Retinal pigment epithelial cell (primary cell): ENCODE measurements around the gene P3H2.

Experiments
- DNase-seq: peaks from one replicate; pipeline ENCODE4 v3.0.0-alpha.2; 2010; ENCODE audit warnings: low read depth
- H3K4me3 ChIP-seq: 2 replicates; pipeline ENCODE4 v1.5.1; 2011; ENCODE audit warnings: mild to moderate bottlenecking, low read length, control low read depth, moderate library complexity
- TF ChIP-seq, protein P1 (sequence below): conservative IDR thresholded peaks from 2 replicates; pipeline ENCODE4 v1.5.1; 2011; ENCODE audit warnings: low read depth, low read length, control low read depth, inconsistent platforms

The P3H2 gene

DNA sequence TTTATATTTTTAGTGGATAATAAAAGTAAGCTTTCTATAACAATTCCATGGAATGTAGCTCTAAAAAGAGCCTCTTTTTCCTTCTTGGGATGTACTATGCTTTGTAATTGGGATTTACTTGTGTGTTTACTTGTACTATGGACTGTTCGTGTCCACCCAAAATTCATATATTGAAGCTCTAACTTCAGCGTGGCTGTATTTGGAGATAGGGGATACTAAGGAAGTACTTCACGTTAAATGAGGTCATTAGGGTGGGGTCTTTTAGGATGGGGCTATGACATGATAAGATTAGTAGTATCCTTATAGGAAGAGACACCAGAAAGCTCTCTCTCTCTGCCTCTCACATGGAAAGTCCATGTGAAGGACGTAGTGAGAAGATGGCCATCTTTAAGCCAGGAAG, 64.9 kb downstream of the P3H2 start:
- TF ChIP-seq, protein P1, sequence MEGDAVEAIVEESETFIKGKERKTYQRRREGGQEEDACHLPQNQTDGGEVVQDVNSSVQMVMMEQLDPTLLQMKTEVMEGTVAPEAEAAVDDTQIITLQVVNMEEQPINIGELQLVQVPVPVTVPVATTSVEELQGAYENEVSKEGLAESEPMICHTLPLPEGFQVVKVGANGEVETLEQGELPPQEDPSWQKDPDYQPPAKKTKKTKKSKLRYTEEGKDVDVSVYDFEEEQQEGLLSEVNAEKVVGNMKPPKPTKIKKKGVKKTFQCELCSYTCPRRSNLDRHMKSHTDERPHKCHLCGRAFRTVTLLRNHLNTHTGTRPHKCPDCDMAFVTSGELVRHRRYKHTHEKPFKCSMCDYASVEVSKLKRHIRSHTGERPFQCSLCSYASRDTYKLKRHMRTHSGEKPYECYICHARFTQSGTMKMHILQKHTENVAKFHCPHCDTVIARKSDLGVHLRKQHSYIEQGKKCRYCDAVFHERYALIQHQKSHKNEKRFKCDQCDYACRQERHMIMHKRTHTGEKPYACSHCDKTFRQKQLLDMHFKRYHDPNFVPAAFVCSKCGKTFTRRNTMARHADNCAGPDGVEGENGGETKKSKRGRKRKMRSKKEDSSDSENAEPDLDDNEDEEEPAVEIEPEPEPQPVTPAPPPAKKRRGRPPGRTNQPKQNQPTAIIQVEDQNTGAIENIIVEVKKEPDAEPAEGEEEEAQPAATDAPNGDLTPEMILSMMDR, result no peak

DNA sequence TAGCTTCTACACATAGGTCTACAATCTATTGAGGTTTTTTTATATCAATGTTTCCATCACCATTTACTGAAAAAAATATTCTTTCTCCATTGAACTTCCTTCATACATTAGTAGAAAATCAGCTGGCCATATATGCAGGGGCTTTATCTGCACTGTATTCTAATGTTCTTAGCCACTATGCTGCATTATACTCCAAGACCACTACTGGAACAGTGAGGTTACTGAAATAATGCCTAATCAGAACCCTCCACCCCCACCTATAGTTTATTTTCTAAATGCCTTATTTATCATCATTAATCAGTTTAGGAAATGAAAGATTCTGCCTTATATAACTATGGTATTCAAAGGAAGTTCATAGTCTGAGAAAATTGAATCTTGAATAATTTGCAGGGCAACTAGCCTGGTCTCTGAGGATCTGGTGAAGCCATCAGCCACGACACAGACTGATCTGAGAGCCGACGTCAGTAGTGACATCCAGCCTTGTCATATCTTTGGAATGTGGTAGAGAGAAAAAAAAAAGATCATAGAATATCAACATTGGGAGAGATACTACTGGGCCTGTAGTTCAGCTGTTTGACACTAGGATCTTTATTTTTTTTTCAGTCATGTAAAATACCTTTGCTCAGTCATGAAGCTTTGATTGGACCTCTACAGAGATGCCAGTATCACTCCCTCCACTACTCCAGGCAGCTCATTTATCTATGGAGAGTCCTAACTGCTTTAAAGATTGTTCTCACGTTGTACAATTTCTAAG, 66.6 kb downstream of the P3H2 start:
- TF ChIP-seq, protein P1, result no peak
- no peak overlapping the region for H3K4me3 ChIP-seq
- DNase-seq, result no peak

More for the DNA sequence above, 64.9 kb downstream of the P3H2 start:
- no peak overlapping the region for H3K4me3 ChIP-seq
- no peak for DNase-seq

DNA sequence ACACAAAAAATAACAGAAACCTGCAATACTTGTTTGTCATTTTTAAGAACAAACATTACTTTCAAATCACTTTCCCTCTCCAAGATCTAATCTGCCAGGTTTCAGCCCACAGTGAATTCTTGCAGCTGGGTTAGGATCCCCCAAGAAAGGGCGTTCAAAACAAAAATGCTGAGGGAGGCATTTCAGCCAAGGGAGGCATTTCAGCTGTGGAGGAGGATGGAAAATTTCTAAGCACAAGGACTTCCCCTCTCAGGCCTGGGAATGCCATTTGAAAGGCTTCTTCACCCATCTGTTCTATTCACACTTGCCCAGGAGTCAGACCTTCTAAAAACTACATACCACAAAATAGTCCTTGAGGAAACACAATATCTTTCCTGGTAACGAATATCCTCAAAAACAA, 69.1 kb downstream of the P3H2 start:
- TF ChIP-seq, protein P1, result no peak
- DNase-seq, result no peak
- H3K4me3 ChIP-seq, result no peak overlapping the region

DNA sequence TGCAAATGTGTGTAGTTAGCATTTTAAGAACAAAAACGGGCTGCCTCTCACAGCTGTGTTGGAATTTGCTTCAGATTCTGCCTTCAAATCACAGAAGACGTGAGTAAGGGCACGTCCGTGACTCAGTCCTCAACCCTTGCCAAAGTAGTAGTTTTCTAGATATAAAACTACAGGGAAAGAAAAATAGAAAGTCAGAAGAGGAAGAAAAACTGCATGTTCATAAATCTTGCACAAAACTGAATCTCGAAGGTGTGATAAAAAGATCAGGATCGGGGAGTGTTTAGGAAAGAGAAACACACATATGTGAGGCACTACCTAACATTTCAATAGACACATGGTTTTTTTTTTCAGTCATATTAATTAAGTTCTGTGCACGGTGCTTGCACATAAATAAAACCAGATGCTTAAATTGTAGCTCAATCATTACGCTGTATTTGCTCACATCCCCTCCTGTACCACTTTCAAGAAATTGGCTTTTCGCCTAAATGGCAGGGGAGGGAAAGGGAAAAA, 71.7 kb downstream of the P3H2 start:
- no peak for DNase-seq
- TF ChIP-seq, protein P1, result no peak
- H3K4me3 ChIP-seq, result no peak overlapping the region

DNA sequence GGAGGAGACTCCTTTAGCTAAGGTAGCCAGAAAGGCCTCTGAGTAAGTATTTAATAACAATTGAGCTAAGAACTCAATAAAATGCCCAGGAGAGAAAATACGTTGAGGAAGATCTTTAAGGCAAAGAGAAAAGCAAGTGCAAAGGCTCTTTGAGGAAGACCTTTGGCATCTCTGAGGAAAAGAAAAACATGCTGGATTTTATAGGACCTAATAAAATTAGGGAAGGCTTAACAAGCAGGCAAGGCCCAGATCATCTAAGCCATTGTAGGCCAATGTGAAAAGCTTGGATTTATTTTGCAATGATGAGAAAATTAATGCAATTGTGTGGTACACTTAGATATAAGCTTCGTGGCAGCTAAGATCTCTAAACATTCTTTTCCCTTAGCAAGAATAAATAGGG, 75.7 kb downstream of the P3H2 start:
- TF ChIP-seq, protein P1, result no peak
- no peak for DNase-seq
- H3K4me3 ChIP-seq, result no peak overlapping the region

DNA sequence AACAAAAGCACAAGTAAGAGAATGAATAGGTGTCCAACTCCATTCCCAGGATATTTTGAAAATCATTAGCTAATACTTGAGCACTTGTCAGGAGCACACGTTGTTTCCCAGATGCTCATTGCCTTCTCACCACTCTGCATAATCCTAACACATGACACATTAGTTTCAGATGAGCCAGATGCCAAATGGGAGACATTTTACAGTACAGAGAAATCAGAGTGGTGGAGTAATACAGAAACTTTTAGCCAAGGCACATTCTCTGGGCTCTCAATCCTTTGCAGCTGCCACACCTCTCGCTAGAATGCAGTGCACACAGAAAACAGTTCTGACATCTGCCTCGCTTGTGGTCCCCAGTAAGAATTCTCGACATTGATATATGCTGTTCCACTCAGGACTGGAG, 76.6 kb downstream of the P3H2 start:
- DNase-seq, result peak; percentile 59

More for the DNA sequence above, 76.6 kb downstream of the P3H2 start:
- TF ChIP-seq, protein P1, result no peak
- H3K4me3 ChIP-seq, result no peak overlapping the region
